ENCODE measurements around the gene LIPI.
"Not testable (repeated sequence)": the region's sequence is repeated elsewhere in the genome, so short reads cannot be mapped to it uniquely, and the experiment has no call there.

The LIPI gene

DNA sequence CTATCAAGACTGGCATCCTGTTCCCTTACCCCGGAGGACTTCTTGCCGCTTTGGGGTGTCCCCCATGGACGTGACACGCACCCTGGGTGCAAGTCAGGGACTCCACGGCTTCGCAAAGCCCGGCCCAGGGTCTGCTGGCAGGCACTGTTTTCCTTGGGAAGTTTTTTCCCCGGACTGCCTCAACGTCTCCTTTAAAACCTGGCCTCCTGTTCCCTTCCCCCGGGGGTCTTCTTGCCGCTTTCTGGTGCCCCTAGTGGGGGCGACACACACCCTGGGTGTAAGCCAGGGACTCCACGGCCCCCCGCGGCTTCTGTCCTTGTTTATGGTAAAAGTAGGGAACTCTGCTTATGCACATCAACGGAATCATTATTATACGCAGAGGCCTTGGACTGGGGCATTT lies 136.6 kb downstream of the LIPI start:
- no peak for FAIRE-seq
- DNase-seq (ENCODE audit: low spot score) = no peak

- FAIRE-seq (no peak), DNase-seq (ENCODE audit: low spot score) (no peak)
These were observed 137.1 kb downstream of the LIPI start for GRCh38 chr21:14073615-14074014.

- FAIRE-seq (no peak), DNase-seq (ENCODE audit: low spot score) (no peak)
These were observed 137.8 kb downstream of the LIPI start for GRCh38 chr21:14072761-14073535.

GRCh38 chr21:14071902-14072734 lies 138.6 kb downstream of the LIPI start:
- FAIRE-seq = no peak

GRCh38 chr21:14070968-14071367 lies 139.8 kb downstream of the LIPI start:
- DNase-seq (ENCODE audit: low spot score) (no peak), FAIRE-seq (no peak)

More at GRCh38 chr21:14071902-14072734, 138.6 kb downstream of the LIPI start:
- DNase-seq (ENCODE audit: low spot score) = no peak

DNA sequence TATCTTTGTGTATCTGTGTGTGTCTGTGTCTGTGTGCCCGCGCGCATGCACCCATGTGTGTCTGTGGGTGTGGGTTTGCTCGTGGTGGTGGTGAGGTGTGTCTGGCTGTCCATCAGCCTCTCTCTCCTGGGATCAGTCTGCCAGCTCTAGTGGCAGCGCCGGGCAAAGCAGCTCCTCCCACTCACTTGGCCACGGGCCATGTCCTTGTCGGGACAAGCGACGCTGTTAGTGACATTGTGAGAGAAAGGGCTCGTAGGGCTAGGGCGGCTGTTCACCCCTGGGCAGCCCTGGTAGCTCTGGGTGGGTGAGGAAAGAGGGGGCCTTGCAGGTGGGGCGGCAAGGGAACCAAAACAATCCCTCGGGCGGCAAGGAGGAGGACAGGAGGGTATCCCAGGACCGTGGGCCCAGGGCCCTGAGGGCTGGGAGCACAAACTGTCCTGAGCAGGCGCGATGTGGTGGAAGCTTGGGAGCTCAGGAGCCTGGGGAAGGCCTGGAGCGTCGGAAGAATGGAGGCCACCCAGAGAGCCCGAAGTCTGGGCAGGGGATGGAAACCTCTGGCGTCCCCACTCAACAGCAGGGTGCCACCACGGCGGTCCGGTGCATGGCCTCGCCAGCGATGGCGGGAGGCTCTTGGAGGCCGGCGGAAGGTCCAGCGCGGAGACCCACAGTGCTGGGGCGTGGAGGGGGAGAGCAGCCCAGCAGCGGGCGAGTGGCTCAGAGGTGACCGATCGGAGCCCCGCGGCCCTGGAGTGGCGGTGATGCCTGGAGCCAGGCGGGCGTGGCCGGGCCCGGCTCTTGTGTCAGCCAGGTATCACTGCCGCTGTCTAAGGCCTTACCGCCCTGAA lies 140.5 kb downstream of the LIPI start:
- no peak for DNase-seq (ENCODE audit: low spot score)
- FAIRE-seq = no peak

DNA sequence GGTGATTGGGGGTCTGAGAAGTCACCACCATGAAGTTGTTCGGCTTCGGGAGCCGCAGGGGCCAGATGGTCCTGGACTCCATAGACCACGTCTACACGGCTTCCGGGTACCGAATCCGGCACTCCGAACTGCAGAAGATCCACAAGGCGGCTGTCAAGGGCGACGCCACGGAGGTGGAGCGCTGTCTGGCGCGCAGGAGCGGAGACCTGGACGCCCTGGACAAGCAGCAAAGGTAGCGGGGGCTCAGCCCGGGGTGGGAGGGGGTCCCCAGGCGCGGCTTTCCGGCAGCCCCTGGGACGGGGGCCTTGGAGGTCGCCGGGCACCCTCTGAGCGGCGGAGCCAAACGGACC lies 146.5 kb downstream of the LIPI start:
- FAIRE-seq = no peak
- DNase-seq (ENCODE audit: low spot score) = no peak

GRCh38 chr21:14063620-14064295 lies 147.0 kb downstream of the LIPI start:
- not testable (repeated sequence) for DNase-seq (ENCODE audit: low spot score); FAIRE-seq

DNA sequence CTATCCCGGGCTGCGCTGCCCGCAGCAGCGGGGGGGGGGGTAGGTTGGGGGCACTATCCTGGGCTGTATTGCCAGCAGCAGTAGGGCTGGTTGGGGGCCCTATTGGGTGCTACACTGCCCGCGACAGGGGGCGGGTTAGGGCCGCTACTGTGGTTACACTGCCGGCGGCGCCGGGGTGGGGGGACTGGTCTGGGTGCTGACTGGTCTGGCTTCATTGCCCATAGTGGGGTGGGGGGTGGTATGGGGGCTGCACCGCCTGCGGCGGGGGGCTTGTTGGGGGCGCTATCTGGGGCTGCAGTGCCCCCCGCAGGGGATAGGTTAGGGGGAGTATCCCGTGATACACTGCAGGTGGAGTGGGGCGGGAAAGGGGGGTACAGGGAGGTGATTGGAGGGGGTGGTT lies 148.1 kb downstream of the LIPI start:
- not testable (repeated sequence) for DNase-seq (ENCODE audit: low spot score); FAIRE-seq

DNA sequence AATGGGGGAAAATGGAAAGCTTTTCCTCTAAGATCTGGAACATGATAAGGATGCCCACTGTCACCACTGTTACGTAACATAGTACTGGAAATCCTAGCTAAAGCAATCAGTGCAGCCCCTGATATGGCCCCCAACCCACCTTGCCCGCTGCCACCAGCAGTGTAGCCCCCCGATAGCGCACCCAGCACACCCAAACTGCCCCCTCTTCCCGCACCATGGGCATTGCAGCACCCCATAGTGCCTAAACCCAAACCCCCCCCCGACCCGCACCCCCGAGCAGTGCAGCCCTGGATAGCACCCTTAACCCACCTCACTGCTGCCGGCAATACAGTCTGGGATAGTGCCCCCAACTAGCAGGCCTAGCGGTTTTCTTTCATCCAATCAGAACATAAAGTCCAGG lies 148.9 kb downstream of the LIPI start:
- DNase-seq (ENCODE audit: low spot score); FAIRE-seq: not testable (repeated sequence)

DNA sequence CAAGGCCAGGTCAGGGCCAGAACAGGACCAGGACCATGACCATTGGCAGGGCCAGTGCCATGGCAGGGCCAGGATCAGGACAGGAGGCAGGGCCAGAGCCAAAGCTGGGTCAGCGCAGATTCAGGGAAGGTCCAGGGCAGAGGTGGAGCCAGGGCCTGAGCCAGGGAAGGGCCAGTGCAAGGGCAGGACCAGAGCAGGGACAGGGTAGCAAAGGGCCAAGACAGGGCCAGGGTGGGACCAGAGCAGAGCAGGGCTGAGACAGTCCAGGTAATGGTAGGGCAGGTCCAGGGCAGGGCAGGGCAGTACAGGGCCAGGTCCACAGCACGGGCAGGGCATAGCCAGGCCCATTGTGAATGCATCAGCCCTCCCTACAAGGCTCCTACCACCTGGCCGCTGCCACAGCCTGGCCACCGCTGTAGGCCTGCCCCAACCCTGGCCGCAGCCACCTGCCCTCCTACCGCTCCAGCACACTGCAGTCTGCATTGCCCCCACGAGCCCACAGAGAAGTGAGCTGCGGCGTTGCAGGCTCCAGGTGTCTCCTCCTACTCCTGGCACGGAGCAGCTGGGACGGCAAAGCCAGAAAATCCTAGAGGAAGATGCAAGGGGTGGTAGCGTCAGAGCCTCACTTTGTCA lies 151.6 kb downstream of the LIPI start:
- FAIRE-seq = peak; percentile 52
- DNase-seq (ENCODE audit: low spot score) = not testable (repeated sequence)

All from urothelium cell line (cell line).